GM18508 (cell line): ENCODE data around the gene SH3RF3.

Source experiments
- ATAC-seq: cut with Tn5 transposase; IDR thresholded peaks from one replicate; pipeline ENCODE4 v1.9.1; 2021; ENCODE audit warnings: moderate number of reproducible peaks; ENCODE audit not compliant: insufficient read depth, unreplicated experiment

The SH3RF3 gene

DNA sequence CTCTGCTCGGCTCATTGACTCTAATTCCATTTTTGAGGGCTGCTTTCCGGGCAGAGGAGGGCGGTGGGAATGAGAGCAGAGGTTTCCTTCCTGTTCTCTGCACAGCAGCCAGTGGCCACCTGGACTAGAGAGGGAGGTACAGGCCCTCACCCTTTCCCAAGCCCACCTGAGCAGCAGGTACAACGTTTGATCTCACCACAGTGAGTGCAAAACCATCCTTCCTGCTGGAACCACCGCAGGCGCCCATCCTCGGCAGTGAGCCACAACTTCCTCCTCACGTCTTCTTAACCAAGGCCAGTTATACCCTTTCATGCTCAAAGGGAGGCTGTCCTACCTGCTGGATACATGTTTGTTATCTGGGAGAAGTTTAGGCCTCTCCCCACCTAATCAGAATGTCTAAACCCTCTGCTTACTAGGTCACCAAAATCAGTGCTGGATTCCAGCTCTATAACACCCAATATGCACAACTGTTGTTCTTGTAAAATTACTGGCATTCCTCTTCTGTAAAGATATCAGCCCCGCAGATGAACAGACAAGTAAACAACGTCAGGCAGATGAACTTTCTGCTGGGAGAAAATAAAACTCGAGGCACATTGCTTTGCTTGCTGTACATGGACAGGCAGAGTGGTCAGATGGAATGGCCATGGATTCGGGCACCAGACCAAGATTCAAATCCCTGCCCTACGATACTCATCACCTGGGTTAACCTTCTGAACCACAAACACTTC is 191.4 kb downstream of the SH3RF3 start:
- no peak for ATAC-seq

DNA sequence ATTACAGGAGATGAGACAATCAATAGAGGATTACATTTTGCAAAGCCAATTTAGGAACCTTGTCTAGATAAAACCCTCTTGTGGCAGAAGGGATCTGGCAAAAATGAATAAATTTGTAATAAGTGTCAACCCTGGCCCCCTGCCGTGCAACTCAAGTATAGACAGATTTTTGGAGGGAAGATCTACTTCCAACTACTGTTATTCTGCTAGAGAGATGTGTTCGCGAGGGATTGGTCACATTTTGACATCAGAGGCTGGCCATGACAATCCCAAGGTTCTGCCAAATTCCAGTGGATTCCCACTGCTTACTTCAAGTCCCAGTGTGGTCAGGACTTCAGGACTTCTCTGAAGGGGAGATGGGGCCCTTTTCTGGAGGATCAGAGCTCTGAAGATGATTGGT is 192.6 kb downstream of the SH3RF3 start:
- no peak for ATAC-seq

DNA sequence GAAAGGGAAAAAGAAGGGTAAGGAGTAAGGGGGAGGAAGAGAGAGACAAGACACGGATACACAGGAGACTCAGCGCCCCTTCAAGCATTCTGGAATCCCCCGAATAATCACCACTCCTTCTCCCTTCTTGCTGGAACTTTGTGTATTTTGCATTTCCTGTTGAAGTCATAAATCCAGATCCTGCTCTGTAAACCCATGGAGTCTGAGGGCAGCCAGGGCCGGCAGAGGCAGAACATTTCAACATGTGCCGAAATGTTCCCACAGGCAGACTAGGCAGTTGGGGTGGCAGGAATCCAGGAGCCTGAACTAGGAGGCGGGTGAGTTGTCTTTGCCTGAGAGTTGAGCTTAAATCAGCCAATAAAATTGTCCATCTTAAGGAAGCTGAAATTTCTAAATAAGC is 193.1 kb downstream of the SH3RF3 start:
- ATAC-seq, result no peak

DNA sequence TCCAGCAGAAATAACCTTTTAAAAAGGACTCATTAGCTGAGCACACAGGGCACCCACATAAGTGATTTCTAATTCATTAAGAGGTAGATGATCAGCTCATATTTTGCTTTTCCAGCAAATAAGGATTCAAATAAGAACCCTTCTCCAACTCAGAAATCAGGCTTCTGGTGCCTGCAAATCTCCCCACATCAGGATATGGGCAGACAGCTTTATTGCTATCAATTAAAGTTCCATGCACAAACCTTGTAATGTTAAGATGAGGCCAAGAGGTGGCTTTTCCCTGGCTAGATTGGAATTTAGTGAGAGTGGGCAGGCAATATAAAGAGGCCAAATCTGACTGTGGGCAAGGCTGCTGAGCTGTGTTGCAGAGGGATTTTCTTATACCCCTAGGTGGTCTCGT is 193.6 kb downstream of the SH3RF3 start:
- no peak for ATAC-seq

DNA sequence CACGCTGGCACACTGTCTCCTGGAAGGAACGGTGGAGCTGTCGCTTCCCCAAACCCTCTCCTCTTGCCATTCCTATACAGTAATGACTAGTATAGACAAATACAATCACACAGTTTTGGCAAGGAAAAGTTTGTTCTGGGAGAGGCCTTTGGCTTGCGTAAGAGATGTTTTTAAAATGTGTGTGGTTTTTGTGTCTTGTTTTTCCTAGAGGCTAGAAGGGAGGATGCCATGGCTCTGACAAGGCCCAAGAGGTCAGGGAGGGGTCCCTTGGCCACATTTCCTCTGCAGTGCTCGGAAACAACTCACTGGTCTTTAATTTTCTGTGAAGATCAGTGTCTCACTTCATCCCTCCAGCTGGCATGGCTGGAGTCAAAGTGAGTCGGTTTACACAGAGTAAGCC is 195.9 kb downstream of the SH3RF3 start:
- ATAC-seq, result no peak

DNA sequence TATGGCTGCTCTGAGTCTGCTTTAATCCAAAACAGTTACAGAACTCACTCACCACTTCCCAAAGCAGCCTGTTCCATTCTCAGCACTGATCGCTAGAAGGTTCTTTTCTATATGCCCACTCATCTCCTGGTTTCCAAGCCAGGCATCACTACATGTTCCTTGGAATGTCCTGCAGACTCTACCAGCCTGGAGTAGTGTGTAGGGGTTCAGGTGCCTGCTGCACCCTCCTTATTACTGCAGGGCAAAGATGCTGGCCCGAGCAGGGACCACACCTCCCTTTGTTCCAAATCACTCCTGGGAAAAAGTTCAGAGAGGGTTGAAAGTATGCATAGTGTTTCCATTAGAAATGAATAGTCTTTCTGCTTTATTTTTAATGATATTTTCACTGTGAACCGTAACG is 196.6 kb downstream of the SH3RF3 start:
- ATAC-seq, result no peak

DNA sequence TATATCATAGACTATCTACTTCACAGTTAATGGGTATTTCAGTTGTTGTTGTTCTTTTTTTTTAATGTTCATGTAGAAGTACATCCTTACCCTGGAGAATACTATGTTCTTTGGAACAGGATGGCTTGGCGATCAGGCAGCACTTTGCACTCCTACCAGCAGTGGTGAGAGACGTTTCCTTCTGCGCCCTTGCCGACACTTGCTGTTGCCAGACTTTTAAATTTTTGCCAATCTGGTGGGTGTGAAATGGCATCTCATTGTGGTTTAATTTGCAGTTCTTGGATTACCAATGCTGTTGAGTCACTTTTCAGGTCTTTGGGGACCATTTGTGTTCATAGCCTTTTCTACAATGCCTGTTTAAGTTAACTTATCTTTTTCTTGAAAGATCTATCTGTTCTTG is 197.3 kb downstream of the SH3RF3 start:
- ATAC-seq, result no peak

DNA sequence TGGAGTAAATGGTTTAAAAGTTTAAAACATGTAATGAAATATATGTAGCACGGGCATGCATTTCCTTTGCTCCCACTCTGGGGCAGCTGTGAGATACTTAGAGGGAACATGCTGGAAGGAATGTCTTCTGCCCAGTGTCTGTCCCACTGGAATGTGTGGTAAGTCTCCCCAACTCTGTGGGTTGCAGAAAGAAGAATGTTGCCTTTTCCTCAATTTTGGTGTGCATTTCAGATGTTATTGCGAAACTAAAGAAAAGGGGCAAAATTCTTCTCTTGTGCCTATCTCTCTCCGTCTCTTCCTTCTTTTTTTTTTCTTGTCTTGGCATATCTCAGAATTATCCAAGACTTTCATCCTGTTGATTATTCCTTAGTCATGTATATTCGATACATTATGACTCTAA is 201.1 kb downstream of the SH3RF3 start:
- ATAC-seq, result no peak

DNA sequence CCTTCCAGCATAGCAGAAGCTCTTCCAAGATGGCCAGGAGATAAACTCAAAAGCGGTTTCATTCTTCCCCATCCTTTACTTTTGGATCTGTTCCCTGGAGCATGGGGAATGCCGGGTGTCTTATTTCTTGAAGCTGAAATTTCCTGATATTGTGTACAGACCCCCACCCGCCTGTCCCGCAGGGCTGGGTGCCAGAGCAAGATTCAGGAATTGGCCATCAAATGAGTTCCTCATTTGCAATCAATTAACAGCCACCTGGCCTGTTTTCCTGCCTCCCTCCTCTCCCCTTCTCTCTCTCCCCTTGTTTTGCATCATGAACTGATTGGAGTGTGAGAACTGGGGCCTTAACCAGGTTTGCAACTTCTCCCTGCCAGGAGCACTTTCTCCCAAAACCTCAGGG is 202.1 kb downstream of the SH3RF3 start:
- ATAC-seq, result no peak

DNA sequence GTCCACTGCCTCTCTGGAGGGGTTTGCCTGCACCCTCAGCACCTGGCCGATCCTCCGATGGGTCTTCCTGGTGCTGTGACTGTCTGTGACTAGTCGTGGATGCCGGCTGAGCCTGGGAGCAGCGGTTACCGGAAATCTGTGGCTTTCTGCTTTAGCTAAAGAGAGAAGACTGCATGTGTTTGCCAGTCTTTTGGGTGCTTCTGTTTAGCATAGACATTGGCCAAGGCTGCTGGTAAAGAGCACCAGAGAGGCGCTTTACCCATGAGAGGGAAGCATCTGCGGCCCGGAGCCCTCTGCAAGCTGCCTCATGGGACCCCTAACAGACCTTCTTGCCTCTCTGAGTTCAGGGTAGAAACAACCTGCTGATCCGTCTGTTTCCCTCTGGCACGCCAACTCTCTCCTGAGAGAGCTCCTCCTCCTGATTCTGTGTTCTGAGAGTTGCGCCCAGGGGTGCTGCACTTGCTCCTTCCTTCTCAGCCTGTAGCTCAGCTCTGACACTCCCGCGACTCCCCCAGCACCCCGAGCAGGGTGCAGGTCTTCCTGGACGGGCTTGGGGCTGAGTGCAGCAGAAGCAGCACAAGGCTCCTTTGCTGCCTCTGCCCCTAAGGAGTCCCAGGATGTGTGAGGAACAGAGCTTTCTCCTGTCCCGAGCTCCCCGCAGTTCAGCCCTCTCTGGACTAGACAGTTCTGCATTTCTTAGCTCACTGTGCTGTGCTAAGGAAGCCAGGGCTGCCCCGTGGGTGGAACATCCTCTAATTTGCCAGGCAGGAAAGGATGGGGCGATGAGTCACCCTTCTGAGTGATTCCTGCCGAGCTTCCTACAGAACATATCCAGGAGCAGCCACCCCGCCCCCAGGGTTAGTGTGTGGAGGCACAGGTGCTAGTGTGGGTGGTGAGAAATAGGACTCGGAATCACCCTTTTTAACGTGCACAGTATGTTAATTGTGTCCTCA is 203.2 kb downstream of the SH3RF3 start:
- ATAC-seq, result no peak

DNA sequence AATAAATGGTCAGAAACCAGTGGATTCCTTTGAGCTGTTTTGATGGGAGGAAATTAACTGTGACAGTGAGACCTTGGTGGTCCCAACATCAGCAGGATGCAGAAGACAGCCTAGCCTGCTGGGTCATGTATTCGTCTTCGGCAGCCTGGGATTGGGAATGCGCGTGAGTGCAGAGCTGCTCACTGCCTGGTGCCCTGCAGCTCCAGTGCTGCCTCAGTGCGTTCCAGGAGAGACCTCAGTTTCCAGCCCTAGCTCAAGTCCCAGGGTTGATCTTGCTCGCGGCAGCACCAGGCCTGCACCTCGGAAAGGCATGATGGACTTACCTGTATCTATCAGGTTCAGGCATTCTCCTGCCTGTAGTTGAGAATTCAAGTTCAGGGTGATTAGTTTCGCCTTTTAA is 203.9 kb downstream of the SH3RF3 start:
- no peak for ATAC-seq

DNA sequence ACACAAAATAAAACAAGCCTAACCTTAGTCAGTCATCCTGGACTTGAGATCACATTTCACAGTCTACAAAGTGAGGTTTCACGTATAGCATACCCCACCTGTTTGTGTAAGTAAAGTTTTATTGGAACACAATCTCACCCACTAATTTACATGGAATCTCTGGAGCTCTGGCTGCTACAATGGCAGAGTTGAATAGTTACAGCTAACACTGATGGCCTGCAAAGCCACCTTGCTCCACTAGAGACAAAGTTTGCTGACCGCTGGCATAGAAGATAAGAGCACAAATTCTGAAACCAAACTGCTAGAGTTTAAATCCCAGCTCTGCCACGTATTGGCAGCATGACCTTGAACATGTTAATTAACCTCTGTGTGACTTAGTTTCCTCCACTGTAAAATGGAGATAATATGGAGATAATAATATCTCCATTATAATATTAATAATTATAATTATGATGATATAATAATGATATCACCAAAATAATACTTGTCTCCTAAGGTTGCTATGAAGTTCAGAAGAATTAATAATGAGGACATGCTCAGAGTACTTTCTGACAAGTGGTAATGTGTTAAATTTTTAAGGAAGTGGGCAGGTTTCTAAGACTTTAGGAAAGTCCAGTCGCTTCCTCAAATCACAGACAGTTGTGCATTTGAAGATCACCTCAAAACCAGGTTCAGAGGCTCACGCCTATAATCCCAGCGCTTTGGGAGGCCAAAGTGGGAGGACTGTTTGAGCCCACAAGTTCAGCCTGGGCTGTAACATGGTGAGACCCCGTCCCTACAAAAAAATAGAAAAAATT is 204.6 kb downstream of the SH3RF3 start:
- ATAC-seq, result no peak

DNA sequence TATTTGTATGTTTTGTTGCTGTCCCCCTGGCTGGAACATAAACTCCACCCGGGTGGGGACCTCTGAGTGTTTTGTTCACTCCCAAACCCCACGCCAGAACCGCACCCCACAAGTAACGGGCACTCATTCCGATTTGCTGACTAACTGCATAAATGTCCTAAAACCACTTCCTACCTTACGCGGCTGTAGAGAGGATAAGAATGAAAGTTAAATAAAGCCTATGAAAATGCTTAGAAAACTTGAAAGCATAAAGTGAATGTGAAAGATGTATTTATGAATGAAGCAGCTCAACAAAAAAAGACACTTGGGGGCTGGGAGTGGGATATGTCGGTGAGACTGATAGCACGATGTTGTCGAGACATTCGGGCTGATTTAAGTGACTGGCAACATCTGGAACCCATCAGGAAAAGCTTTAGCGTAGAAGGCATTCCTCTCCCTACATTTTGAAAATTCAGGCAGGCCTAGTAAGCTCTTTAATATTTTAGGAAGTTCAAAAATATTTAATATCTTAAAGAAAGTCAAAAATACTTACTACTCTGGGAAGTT is 206.7 kb downstream of the SH3RF3 start:
- no peak for ATAC-seq

DNA sequence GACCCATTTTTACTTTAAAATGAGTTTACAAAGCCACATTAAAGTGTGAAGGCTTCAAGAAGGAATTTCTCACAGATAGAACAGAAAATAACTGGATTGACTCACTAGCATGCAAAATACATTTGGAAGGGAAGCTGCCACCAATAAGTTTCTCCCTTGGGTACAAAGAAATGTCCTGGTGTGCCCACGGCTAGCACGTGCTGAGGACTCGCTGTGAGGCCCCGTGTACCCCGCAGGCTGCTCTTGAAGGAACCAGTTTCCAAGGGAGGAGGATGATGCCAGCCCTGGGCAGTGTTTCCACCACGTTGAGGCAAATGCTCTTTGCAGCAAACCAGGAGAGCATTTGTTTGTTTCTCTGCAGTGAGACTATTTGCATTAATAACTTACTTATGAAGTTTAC is 207.3 kb downstream of the SH3RF3 start:
- no peak for ATAC-seq

DNA sequence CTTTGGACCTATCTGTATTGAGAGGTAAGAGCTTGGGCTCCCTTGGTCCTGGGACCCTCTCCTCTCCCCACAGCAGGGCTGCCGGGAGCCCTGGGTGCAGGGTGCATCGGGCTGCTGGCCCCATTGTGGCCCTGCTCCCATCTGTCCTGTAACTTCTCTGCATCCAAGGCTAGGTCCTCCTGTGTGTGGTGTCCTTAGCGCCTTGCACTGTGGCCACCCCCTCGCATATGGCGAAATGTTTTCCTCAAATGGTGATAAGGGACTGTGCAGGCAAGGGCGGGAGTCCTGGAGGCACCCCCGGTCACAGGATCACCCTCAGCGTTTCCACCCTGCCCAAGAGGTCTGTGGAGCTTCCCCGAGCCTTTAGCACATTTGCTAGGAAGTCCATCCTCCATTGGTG is 208.2 kb downstream of the SH3RF3 start:
- no peak for ATAC-seq

DNA sequence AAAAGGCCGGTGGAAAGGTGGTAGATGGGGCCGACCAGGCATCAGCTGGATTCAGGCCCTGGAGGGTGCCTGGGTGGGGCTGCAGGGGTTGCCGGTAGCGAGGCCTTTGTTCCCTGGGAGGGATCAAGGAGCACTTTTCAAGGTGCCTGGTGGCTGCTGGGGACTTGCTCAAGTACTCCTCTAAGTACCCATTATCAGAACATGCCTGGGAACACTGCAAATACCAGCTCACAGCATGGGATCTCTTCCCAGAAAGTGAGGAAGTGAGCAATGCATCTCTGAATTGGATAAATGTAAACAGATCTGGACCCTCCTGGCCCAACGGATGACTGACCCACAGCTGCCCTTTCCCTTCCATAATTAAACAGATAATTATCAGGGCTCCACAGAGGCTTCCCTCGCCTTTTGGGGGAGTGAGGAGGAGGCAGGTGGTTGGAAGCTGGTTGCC is 210.5 kb downstream of the SH3RF3 start:
- ATAC-seq, result no peak

DNA sequence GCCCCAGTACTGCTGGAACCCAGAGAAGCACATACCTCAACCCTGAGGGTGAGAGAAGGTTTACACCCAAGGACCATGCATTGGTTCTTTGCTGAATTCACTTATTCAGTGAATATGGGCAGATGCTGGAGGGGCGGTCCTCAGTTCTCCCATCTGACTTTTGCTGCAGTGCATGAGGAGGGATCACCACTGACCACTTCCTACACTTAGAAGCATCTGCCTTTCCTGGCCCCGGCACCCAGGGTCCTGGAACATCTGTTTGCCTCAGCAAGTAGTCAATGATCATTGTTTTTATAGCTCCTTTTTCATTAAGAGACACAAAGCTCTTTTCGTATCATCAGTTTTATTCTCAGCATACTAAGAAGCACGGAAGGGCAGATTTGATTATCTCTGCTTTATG is 211.4 kb downstream of the SH3RF3 start:
- no peak for ATAC-seq

DNA sequence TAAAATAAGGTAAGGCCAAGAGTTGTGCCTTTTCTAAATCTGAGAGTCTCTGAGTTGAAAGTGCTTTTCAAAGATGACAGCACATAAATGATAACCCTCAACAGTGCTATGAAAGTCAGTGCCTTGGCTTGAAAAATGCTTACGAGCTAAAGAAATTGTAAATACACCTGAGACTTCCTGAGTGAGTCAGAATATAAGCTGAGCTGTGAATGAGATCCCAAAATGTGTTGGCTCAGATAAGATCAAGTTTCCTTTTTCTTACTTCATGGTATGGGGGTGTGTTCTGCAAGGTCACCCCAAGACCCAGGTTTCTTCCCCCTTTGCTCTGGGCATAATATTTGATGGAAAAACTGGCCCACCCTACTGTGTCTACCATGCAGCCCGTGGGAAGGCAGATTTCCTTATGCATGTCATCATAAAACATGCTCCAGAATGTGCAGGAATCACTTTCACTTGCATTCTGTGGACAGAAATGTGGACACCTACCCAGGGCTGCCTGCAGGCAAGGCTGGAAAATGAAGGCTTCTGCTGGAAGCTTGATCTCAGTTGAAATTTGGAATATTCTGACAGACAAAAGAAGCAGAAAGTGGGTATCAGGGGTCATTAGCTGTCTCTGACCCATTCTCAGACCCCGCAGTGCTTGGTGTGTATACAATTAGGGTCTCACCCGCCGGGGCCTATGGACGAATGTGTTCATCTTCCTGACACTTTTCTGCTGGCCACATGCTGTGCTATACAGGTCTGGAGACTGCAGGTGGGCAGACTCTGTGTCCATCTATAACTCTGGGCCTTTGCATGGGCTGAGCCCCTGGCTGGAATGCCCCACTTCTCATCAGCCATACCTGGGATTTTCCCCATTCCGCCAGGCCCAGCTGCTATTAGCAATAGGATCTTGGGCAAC is 212.6 kb downstream of the SH3RF3 start:
- no peak for ATAC-seq

DNA sequence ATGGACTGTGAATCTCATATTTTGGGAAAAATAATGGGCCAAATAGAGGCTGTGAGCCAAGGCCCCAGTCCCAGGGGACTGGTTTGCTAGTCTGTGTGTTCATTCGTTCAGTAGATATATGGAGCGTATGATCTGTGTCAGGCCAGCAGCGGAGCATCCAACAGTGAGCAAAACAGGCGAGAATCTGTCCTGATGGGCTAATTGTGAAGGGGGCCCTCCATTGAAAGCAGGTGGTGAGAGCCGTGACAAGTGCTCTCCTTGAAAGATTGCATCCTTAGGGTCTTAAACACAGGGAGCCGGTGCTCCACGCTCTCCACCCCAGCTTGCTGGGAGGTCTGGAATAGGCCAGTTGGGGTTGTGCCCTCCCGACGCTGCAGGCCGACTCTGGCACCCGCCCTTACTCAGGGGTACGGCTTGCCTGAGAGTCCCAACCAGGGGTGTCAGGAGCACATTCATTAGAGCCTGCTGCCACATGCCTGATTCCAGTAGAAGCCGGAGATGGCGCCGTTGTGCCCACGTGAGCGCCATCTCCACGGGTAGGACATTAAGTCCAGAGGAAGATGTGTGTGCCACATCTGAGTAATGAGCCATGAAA is 213.3 kb downstream of the SH3RF3 start:
- no peak for ATAC-seq
